Stimulated activated CD8-positive, alpha-beta memory T cell treated with anti-CD3 and anti-CD28 coated beads, Interleukin-4, amount 100 ng/mL, for 1 hour (primary cell): Measurements from ENCODE around the gene SRCIN1.

Source experiments
- DNase-seq, 2 donors: peaks; one replicate each; pipeline ENCODE4 v3.0.0-alpha.2; 2020; ENCODE audit warnings: low read depth in 2 of 2, low spot score in 1 of 2

The SRCIN1 gene

GRCh38 chr17:38600906-38601305 is 4.8 kb downstream of the SRCIN1 start:
- DNase-seq: no peak

- DNase-seq: no peak
These were observed 5.3 kb downstream of the SRCIN1 start for GRCh38 chr17:38600416-38600815.

- no peak for DNase-seq
These were observed 6.3 kb downstream of the SRCIN1 start for GRCh38 chr17:38599398-38599856.

GRCh38 chr17:38598995-38599394 is 6.8 kb downstream of the SRCIN1 start:
- DNase-seq: no peak

- DNase-seq: no peak
These were observed 7.2 kb downstream of the SRCIN1 start for GRCh38 chr17:38598536-38598935.

- DNase-seq: no peak
These were observed 8.4 kb downstream of the SRCIN1 start for GRCh38 chr17:38597375-38597774.

GRCh38 chr17:38596651-38597050 is 9.1 kb downstream of the SRCIN1 start:
- DNase-seq: no peak

- no peak for DNase-seq
These were observed 9.9 kb downstream of the SRCIN1 start for GRCh38 chr17:38595892-38596291.

GRCh38 chr17:38594152-38594551 is 11.6 kb downstream of the SRCIN1 start:
- DNase-seq: no peak

- no peak for DNase-seq
These were observed 13.3 kb downstream of the SRCIN1 start for GRCh38 chr17:38592487-38592886.

- no peak for DNase-seq
These were observed 14.0 kb downstream of the SRCIN1 start for GRCh38 chr17:38591759-38592241.

GRCh38 chr17:38590988-38591758 is 14.6 kb downstream of the SRCIN1 start:
- no peak for DNase-seq

GRCh38 chr17:38589462-38590114 is 16.2 kb downstream of the SRCIN1 start:
- DNase-seq: no peak

- DNase-seq: no peak
These were observed 17.0 kb downstream of the SRCIN1 start for GRCh38 chr17:38588788-38589174.

GRCh38 chr17:38587947-38588787 is 17.6 kb downstream of the SRCIN1 start:
- no peak for DNase-seq

- DNase-seq: no peak
These were observed 18.5 kb downstream of the SRCIN1 start for GRCh38 chr17:38587203-38587602.

GRCh38 chr17:38586788-38587187 is 19.0 kb downstream of the SRCIN1 start:
- DNase-seq: no peak

- no peak for DNase-seq
These were observed 19.7 kb downstream of the SRCIN1 start for GRCh38 chr17:38585918-38586529.

GRCh38 chr17:38585056-38585917 is 20.5 kb downstream of the SRCIN1 start:
- DNase-seq: no peak

- peak in 1 of 2 donors; percentile 27 for DNase-seq
These were observed 21.3 kb downstream of the SRCIN1 start for GRCh38 chr17:38584350-38584925.
